GM23338 (cell line): Measurements from ENCODE around the gene PDLIM5.

Experiments used
- CTCF ChIP-seq, 2 experiments: fragments of 200-600 bp in 1 of 2; sonication (generic) in 1 of 2; conservative IDR thresholded peaks; 2 replicates each; pipeline versions ENCODE4 v1.5.1 to v1.6.1; 2016 to 2017; ENCODE audit warnings: antibody characterized with exemption in 2 of 2, low read depth in 2 of 2, mild to moderate bottlenecking in 2 of 2, moderate library complexity in 1 of 2
- EZH2 ChIP-seq: fragments of 200-600 bp; sonication (generic); IDR thresholded peaks from one replicate; pipeline ENCODE4 v1.8.0; 2017; ENCODE audit warnings: antibody characterized with exemption, mild to moderate bottlenecking, low read depth; ENCODE audit not compliant: unreplicated experiment
- JUNB ChIP-seq: IDR thresholded peaks from one replicate; pipeline ENCODE4 v1.6.1; 2016; ENCODE audit warnings: antibody characterized with exemption; ENCODE audit not compliant: unreplicated experiment
- REST ChIP-seq: IDR thresholded peaks from one replicate; pipeline ENCODE4 v1.6.1; 2018; ENCODE audit warnings: antibody characterized with exemption; ENCODE audit not compliant: unreplicated experiment

GRCh38 chr4:94544811-94545210, 93.1 kb downstream of the PDLIM5 start:
- TF ChIP-seq CTCF (conservative IDR thresholded peaks at IDR 0.05; ENCODE audit: low read depth in 2 of 2) (no peak), JUNB (no peak), EZH2 (no peak), REST (no peak)
